Stimulated activated CD8-positive, alpha-beta memory T cell treated with anti-CD3 and anti-CD28 coated beads, Interleukin-7, amount 100 ng/mL, for 24 hours (primary cell): Measurements from ENCODE around the gene KIF21B.

ENCODE experiments used
- DNase-seq: peaks from one replicate; pipeline ENCODE4 v3.0.0-alpha.2; 2020; ENCODE audit warnings: low read depth

Gene KIF21B, protein sequence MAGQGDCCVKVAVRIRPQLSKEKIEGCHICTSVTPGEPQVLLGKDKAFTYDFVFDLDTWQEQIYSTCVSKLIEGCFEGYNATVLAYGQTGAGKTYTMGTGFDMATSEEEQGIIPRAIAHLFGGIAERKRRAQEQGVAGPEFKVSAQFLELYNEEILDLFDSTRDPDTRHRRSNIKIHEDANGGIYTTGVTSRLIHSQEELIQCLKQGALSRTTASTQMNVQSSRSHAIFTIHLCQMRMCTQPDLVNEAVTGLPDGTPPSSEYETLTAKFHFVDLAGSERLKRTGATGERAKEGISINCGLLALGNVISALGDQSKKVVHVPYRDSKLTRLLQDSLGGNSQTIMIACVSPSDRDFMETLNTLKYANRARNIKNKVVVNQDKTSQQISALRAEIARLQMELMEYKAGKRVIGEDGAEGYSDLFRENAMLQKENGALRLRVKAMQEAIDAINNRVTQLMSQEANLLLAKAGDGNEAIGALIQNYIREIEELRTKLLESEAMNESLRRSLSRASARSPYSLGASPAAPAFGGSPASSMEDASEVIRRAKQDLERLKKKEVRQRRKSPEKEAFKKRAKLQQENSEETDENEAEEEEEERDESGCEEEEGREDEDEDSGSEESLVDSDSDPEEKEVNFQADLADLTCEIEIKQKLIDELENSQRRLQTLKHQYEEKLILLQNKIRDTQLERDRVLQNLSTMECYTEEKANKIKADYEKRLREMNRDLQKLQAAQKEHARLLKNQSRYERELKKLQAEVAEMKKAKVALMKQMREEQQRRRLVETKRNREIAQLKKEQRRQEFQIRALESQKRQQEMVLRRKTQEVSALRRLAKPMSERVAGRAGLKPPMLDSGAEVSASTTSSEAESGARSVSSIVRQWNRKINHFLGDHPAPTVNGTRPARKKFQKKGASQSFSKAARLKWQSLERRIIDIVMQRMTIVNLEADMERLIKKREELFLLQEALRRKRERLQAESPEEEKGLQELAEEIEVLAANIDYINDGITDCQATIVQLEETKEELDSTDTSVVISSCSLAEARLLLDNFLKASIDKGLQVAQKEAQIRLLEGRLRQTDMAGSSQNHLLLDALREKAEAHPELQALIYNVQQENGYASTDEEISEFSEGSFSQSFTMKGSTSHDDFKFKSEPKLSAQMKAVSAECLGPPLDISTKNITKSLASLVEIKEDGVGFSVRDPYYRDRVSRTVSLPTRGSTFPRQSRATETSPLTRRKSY (N-terminal part only)

DNA sequence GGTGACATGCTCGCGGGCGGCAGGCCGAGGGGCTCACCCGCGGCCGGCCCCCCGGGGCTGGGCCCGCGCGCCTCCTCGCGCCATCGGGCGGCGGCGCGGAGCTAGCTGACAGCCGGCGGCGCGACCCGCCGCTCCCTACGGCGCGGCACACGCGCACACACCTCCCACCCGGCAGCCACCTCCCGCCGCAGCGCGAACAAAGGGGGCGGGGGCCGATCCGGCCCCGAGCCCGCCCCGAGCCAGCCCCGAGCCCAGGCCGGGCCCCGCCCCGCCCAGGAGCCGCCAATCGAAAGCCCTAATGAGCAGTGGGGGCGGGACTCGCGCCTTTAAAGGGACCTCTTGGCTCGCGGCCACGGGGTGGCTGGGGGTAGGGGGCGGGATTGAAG, at the start of gene KIF21B:
Gene KIF21B, minus strand, starts transcription at position 198 of the 386 bp plus-strand sequence. CDS start 331 bp downstream, outside the sequence.
- peak; percentile 82 for DNase-seq

DNA sequence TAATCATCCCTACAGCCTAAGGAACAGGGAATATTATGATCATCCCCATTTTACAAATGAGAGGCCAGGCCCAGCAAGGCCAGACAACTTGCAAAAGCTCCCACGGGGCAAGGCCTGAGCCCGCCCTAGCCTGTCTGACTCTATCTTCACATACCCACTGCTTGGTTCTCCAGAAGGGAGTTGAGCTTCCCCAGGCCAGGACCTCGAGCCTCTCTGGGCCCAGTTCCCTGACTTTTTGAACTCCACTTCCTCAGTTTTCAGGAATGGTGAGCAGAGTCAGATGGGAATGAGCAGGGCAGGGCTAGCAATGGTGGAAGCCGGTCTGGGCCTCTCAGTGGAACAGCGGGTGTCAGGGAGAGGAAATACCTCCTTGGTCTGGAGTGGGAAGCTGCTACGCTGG, 49.4 kb upstream of the KIF21B start:
- DNase-seq, result no peak

DNA sequence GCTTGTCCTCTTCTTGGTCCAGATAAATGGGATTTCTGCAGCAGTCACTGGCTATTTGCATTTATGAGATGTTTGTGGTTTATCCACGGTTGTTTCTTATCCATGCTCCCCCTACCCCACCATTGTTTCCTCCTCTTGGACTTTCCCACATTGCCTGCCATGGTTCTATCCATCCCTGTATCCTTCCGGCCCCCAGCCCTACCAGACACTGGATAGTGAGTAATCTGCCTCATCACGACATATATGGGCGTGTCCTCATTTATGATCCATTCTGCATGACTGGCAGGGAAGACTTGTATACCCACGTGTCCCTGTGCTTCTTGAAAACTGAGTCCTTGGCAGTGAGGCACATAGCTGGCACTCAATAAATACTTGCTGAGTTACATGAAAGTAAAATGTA, 48.6 kb upstream of the KIF21B start:
- DNase-seq, result no peak

DNA sequence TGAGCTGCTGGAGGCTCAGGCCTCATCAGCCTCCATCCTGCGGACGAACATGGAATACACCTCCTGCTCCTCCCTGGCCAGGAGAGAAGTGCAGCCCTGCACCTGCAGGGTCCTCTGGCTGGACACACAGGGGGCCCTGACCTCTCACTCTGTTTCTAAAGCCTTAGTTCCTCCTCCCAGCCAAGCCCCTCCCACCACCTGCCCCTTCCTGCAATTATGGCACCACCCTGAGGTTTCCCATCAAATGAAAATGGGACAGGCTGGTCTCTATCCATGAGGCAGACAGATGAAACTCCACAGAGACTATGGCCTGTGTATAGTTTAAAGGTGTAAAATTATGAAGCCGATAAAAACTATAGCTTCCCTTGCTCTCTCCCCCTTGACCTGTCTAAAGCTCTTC, 46.1 kb upstream of the KIF21B start:
- no peak for DNase-seq

DNA sequence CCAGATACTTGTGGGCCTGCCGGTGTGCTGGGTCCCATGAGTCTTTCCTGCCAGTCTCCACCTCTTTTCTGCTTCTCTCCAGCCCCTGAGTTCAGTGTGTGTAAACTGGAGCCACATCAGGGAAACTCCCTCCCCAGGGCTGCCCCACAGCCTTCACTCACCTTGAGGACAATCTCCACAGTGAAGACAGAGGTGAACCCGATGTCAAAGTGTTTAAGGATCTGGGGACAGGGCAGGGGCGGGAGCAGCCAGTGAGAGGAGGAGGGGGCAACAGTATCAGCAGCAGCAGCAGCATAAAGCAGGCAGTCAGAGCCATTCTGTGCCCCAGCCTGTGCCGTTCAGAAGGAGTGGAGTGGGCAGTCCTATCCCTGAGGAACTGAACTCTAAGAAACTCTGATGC, 45.5 kb upstream of the KIF21B start:
- no peak for DNase-seq

DNA sequence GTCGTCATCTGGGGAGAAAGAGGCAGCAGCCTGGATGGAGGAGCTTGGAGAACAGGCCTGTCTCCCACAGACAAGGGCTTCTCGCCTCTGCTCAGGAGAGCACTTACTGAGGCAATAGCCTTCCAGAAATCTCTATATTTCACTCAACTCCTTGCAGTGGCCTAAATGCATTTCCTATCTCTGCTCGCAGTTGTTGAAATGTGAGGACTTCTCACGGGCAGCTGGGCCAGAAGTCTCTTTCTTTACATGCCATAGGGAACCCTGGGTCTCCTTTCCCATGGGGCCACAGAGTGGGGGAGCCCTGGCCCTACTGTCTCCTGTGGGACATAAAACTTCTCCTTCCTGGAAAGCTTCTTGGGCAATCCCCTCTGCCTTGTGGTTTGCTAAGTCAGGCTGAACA, 43.5 kb upstream of the KIF21B start:
- DNase-seq, result no peak

DNA sequence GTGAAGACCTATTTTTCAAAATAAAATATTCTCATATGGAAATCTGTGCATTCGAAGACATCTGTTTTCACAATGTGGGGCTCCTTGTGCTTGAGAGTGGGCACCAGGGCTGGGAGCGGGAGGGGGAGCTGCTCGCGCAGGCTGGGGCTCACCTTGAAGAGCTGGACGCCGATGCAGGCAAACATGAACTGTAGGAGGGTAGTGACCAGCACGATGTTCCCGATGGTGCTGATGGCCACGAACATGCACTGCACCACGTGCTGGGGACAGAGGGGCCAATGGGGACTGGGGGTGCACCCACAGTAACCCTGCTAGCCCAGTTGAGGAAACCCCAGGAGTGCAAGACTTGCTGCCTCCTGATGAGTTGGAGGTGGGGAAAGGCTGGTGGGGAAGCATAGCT, 42.2 kb upstream of the KIF21B start:
- no peak for DNase-seq

DNA sequence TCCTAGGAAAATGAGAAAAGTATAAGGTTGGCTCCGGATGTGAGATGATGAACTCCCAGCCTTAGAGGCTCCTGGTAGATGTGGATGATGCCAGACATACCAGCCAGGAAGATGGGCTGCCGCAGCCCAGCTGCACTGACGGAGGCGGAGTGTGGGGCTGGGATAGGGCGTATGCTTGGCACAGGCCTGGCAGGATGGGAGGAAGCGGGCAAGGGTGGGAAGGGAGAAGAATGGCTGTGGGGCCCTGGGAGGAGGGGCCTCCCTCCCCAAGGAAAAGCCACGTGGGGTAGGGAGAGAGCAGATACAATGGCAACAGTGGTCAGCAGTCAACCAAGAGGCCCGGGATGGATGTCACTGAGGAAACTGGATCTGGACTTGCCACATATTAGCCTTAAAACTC, 41.3 kb upstream of the KIF21B start:
- DNase-seq, result no peak

DNA sequence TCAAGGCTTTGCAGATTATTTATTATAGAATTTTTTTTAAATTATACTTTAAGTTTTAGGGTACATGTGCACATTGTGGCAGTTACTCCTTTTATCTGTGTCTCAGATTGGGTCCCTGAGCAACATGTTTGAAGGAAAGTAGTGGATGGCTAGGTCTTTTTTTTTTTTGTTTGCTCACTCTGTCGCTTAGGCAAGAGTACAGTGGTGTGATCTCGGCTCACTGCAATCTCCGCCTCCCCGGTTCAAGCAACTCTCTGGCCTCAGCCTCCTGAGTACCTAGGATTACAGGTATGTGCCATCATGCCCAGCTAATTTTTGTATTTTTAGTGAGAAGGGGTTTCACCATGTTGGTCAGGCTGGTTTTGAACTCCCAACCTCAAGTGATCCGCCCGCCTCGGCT, 39.6 kb upstream of the KIF21B start:
- no peak for DNase-seq

DNA sequence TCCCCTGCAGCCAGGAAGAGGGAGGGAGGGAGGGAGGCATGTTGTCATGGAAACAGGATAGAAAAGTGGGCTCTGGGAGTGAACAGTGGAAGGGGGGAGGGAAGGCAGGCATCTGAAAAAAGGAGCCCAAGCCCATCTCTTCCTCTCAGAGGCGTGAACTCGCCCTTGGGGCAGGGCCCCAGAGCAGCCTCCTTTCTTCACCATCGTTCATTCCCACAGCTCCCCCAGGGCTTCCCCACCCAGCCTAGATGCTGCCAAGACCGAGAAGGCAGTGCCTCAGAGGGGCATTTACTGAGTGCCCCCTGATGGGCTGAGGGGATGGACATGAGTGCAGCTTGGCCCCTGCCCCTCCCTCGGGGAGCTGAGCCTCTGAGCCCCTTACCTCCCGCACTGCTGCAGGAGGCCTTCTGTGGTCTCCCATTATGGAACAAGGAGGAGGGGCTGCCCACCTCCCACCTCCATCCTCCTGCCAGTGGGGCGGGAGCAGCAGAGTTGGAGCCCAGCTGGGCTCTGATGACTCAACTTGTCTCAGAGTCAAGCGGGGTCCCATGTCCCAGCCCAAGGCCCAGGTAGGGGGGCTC, 39.1 kb upstream of the KIF21B start:
- DNase-seq, result no peak

DNA sequence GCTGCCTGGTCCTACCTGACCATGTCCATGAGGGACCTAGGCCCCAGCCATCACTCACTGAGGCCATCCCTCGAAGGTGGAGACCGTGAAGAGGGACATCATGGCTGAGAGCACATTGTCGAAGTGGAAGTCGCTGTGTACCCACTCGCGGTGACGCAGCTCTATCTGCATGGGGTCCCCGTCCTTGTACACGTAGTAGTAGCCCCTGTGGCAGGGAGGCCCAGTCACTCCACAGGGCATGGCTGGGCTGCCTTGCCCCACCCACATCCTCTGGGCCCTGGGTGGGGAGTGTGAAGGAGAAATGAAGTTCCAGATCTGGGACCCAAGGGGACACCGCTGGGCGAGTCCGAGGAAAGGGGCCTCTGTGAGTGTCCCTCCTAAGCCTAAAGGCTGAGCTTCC, 38.4 kb upstream of the KIF21B start:
- no peak for DNase-seq

DNA sequence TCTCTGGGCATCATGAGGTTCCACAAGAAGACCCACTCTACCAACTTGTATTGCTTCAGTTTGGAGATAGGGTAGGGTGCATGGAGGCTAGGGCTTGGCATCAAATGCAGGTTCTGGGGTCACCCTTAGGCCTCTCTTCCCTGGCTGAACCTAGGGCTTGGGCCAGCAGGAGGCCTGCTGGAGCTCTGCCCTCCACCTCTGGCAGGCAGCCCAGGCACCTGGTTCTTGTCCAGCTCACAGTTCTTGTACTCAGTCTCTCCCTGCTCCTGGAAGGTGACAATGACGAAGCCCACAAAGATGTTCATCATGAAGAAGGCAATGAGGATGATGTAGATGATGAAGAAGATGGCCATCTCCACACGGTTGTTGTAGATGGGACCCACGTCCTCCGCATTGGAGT, 37.5 kb upstream of the KIF21B start:
- DNase-seq, result no peak

DNA sequence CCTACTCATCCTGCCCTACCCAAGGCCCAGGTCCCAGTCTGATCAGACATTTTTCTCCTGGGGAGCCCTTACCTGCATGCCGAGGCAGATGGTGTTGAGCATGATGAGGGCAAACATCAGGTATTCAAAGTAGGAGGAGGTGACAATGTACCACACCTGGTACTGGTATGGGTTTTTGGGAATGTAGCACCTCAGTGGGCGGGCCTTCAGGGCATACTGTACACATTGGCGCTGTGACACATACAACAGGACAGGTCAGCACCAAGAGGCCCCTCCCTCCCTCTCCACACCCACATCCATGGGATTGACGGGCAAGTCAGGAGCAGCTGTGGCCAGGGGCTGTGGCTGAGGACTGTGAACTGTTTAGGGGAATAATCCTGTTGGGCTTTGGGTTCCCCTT, 37.1 kb upstream of the KIF21B start:
- DNase-seq, result no peak

DNA sequence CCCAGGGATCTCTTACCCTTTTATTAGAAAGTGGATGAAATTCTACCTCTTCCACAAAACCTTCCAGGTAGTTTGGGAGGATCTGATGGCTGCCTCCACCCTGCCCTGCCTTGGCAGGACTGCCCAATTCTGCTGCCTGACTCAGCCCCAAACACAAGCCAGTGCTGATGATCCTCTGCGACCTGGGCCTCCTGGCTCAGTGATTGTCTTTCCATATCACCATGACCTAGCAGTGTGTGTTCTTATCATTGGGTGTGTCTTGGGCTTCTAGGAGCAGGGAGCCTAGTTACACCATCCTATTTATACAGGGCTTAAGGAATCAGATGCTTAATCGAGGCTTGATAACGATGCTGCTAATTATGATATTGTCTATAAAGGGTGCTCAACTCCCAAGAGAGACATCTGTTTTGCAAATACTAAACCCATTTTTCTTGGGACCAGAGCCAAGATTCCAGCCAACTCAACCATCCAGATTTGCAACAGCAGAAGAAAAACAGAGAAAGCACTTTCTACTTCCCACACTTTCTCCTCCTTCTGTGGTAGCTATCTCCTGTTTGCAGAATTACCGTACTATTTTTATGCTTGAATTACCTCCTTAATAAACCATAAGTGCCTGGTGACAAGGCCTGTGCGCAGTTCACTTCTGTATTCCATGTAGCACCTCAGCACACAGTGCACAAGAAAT, 36.5 kb upstream of the KIF21B start:
- no peak for DNase-seq

DNA sequence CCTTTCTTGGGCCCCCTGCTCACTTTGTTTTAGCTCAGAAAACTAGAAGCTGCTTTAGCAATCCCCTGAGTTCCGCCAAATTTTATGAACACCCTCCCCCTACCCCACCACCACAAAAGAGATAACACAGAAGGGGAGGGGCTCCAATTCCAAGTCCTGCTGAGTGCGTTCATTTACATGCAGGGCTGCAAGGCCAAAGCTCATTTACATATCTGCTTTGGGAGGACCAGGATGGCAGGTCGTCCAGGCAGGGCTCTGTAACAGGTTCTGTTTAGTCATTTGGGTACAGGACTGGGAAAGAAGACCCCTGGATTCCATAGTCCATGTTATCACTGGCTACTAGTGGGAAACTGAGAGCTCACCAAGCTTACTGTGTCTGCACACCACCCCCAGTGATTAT, 35.9 kb upstream of the KIF21B start:
- no peak for DNase-seq

DNA sequence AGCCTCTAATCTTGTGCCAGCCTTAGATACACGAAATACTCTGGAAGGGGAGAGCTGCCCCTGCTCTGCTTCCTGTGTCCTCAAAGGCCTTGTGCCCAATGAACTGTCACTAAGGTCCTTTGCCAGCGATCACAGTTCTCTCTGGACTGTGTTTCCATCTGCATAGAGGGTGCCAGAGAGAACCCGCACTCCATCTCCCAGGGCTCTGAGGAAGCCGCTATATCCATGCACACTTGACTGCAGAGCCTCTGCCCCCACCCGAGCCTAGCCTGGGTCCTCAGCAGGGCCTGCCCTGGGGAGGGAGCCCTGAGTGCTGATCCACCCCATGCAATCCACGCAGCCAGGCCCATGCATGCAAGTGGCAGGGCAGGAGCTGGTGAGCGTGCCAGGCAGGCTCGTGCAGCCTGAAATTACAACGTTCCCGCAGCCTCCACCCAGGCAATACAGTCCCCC, 30.6 kb upstream of the KIF21B start:
- no peak for DNase-seq

DNA sequence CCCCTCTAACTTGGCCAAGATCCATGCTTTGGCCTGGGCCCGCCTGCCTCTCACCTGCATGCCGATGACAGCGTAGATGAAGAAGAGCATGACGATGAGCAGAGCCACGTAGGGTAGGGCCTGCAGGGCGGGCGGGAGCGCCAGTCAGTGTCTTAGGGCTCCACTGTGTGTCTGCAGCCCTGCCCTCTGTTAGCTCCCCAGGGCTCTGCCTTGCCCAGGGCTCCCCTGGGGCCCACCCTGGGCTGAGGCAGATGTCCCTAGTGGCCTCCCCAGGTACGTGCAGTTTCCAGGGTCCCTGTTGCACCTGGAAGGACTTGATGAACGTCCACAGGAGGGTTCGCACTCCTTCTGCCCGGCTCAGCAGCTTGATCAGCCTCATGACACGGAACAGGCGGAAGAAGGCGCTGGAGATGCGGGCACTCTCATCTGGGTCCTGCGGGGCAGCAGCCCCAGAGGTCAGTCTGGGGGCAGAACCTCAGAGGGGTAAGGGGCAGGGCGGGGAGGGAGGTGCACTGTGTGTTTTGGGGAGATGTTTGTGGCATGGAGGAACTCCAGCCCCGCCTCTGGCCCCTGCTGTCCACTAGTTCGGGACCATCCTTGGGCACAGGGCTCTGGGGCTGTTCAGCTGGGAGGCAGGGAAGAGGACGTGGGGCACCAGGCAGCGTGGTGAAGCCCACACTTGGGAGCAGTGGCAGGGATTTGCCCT, 29.8 kb upstream of the KIF21B start:
- no peak for DNase-seq

DNA sequence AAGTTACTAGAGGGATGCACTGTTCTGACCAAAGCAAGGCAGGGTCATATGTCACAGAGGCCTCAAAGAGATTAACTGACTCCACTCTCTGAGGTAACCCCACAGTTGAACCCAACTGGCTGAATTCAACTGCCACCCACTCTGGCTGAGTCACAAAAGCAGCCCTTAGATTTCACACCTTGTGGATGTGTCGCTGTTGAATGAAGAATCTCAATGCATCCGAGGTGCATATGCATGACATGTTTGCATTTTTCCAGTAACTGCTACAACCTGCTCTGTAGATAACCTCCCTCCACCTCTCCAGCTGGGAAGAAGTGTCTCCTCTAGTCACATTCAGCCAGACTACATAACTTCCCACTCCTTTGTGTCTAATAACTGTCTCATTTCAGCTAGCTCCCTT, 27.9 kb upstream of the KIF21B start:
- DNase-seq, result no peak

DNA sequence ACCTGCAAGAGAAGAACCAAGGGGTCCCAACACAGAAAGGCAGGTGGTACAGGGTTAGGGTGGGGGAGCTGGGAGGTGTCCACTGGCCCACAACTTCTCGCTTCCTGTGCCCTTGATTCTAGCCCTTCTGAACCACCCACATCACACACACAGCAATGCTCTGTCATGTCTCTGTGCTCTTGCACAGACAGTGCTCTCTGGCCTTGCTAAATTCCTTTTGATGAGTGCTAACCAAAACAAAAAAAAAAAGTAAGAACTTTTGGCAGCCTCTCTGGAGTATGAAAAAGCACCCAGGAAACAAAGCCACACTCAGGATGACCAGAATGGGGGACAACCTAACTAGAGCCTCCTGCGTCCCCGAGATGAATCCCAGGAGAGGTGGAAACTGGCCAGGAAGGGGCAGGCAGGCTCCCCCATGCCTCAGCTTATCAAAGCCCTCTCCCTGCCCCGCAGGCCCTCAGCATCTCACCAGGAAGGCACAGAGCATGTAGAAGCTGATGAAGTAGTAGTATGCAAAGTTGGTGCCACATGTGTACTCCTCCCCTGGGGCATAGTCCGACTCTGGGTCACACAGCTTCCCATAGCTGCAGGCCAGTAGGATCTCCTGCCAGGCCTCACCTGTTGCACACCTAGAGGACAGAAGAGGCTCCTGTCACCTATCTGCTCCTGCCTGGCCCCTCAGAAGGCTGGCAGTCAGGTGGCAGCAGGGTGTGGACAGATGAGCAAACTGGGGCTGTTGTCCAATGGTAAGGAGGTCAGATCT, 27.2 kb upstream of the KIF21B start:
- no peak for DNase-seq

DNA sequence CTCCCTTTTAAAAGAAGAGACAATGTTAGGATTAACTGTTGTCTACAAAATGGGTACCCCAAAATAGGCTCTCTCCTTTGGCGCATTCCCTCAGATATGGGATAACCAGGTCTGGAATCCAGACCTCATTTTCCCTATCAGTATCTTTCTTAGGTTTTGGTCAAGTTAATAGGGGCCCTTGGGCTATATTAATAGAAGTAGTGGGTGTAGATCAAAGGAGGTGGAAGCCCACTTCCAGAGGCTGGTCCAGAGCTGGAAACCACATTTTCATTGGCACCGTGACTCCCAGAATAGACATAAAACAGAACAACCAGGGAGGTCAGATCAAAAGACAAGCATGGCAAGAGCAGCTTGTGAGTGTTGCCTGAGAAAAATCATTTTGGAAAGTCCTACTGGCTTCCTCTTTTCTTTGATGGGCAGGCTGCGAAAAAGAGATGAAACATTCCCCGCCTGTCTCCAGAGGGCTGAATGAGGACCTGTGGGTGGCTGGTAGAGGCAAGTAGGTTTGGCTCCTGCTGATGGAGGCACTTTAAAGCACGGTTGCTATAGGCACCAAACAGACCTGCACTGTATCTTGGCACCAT, 25.8 kb upstream of the KIF21B start:
- DNase-seq, result no peak
